HepG2 (cell line): ENCODE data around the gene NUBP1. TPM values are rescaled to one million over a fixed set of nuclear protein-coding genes. Genes with fewer than 3 reads are reported as not detected.

ENCODE experiments used
- ARID3A ChIP-seq: IDR thresholded peaks from 2 replicates; pipeline ENCODE4 v1.6.1; 2012; ENCODE audit warnings: low read depth, low read length, improper control_type of control experiment
- DNMT3B ChIP-seq: conservative IDR thresholded peaks from 2 replicates; pipeline ENCODE4 v1.6.1; 2016; ENCODE audit warnings: missing biosample characterization, control low read depth
- FOXO1 ChIP-seq: sonication (generic); formaldehyde crosslinking; IDR thresholded peaks from 2 replicates; pipeline ENCODE4 v1.4.0; 2020; ENCODE audit warnings: missing genetic modification reagents
- GTF3A ChIP-seq: sonication (generic); formaldehyde crosslinking; conservative IDR thresholded peaks from 2 replicates; pipeline ENCODE4 v1.4.0; 2020; ENCODE audit warnings: mild to moderate bottlenecking, missing genetic modification reagents
- HDAC6 ChIP-seq: fragments of 200-600 bp; sonication (generic); IDR thresholded peaks from 2 replicates; pipeline ENCODE4 v1.7.0; 2017; ENCODE audit warnings: mild to moderate bottlenecking, antibody characterized with exemption, low read length, low read depth
- KAT2B ChIP-seq: fragments of 150-350 bp; IDR thresholded peaks from 2 replicates; pipeline ENCODE4 v1.6.1; 2014; ENCODE audit warnings: low read depth, low read length, borderline replicate concordance
- MED8 ChIP-seq: sonication (generic); formaldehyde crosslinking; IDR thresholded peaks from 2 replicates; pipeline ENCODE4 v1.8.1; 2023; ENCODE audit warnings: mild to moderate bottlenecking, missing genetic modification reagents; ENCODE audit not compliant: insufficient replicate concordance
- MZF1 ChIP-seq: sonication (generic); formaldehyde crosslinking; IDR thresholded peaks from 2 replicates; pipeline ENCODE4 v1.8.1; 2023; ENCODE audit warnings: mild to moderate bottlenecking, missing genetic modification reagents, borderline replicate concordance
- NFYB ChIP-seq: sonication (generic); formaldehyde crosslinking; IDR thresholded peaks from 2 replicates; pipeline ENCODE4 v1.4.0; 2020; ENCODE audit warnings: missing genetic modification reagents
- NR2F2 ChIP-seq: IDR thresholded peaks from 2 replicates; pipeline ENCODE4 v1.6.1; 2012; ENCODE audit warnings: low read depth, inconsistent platforms, borderline replicate concordance
- SRF ChIP-seq: IDR thresholded peaks from 2 replicates; pipeline ENCODE4 v1.6.1; 2011; ENCODE audit warnings: mild to moderate bottlenecking, low read depth, low read length, moderate library complexity
- TFE3 ChIP-seq: IDR thresholded peaks from 2 replicates; pipeline ENCODE4 v1.6.1; 2016
- YEATS2 ChIP-seq: sonication (generic); formaldehyde crosslinking; IDR thresholded peaks from 2 replicates; pipeline ENCODE4 v1.4.0; 2020; ENCODE audit warnings: missing genetic modification reagents, borderline replicate concordance
- ZFP1 ChIP-seq: IDR thresholded peaks from 2 replicates; pipeline ENCODE4 v1.6.1; 2016
- ZKSCAN1 ChIP-seq: fragments of 150-350 bp; IDR thresholded peaks from 2 replicates; pipeline ENCODE4 v1.6.1; 2014; ENCODE audit warnings: low read length
- ZSCAN29 ChIP-seq: sonication (generic); formaldehyde crosslinking; conservative IDR thresholded peaks from 2 replicates; pipeline ENCODE4 v1.4.0; 2020; ENCODE audit warnings: mild to moderate bottlenecking, missing genetic modification reagents
- ZXDC ChIP-seq: sonication (generic); formaldehyde crosslinking; IDR thresholded peaks from 2 replicates; pipeline ENCODE4 v1.5.0; 2020; ENCODE audit warnings: mild to moderate bottlenecking, missing genetic modification reagents
- polyA plus RNA-seq, 8 experiments: library from polyadenylated mRNA; depleted of rRNA in 3 of 8; stranded (reverse) in 7 of 8; unstranded in 1 of 8; fragments of >200 nt; fragmentation: Illumina TruSeq in 4 of 8; extraction: Trizol in 4 of 8; gene quantifications; 2 replicates each; pipeline versions ENCODE4 v1.2.1 to v1.2.3, GENCODE V29; 2011 to 2016; ENCODE audit warnings: low read depth in 4 of 8, missing spikeins in 1 of 8, mixed read lengths in 1 of 8; ENCODE audit not compliant: insufficient read depth in 1 of 8
- total RNA-seq, 5 experiments: library from RNA; depleted of rRNA; stranded (reverse); fragments of >200 nt; fragmentation: Illumina TruSeq; extraction: Trizol; gene quantifications; 2 replicates each; pipeline ENCODE4 v1.2.3, GENCODE V29; 2016; ENCODE audit warnings: low read depth in 1 of 5
- TF ChIP-seq, protein P1 (sequence below): sonication (generic); formaldehyde crosslinking; IDR thresholded peaks from 2 replicates; pipeline ENCODE4 v1.4.0; 2020; ENCODE audit warnings: missing genetic modification reagents, borderline replicate concordance

NUBP1 gene
- total and polyA plus RNA-seq, 2 of the 13 experiments (the other 11 are each of a cell fraction or from before 2014, with no cell fraction given): 53.5 to 70.4 TPM

DNA sequence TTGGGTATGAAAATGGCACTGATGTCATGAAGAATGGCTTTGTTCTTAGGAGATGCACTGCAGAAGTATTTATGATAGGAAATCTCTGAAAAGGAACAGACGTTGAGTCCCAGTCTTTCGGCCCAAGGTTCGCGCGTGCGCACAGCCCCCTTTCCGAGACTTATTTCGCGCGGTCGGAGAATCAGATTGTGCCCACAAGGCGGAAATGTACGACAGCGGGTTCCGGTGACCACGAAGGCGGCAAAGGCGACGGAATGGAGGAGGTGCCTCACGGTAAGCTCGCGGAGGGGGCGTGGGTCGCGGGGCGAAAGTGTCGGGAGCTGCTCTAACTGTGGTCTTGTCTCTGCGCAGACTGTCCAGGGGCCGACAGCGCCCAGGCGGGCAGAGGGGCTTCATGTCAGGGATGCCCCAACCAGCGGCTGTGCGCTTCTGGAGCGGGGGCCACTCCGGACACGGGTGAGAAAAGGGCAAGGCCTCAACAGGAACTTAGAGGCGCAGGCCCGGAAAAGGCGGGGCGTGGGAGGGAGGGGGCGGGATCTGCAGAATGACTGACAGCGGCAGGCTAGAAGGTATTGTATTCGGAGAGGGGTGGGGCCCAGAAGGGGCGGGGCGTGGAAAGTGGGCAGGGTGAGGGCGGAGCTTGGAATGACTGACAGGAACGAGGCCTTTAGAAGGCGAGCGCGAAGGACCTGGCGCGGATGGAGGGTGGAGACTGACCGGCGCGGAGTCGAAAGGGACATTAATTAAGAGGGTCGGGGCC, at the start of gene NUBP1 (continued):
- peak; percentile 87; the same call in 1 of the 2 replicates for TF ChIP-seq ZXDC
- no peak for TF ChIP-seq TFE3 (CRISPR knock-in tag)
- no peak for TF ChIP-seq KAT2B
- TF ChIP-seq MED8: peak; percentile 92
- peak; percentile 30; the same call in 1 of the 2 replicates for TF ChIP-seq NFYB (CRISPR knock-in tag)
- TF ChIP-seq, protein P1, sequence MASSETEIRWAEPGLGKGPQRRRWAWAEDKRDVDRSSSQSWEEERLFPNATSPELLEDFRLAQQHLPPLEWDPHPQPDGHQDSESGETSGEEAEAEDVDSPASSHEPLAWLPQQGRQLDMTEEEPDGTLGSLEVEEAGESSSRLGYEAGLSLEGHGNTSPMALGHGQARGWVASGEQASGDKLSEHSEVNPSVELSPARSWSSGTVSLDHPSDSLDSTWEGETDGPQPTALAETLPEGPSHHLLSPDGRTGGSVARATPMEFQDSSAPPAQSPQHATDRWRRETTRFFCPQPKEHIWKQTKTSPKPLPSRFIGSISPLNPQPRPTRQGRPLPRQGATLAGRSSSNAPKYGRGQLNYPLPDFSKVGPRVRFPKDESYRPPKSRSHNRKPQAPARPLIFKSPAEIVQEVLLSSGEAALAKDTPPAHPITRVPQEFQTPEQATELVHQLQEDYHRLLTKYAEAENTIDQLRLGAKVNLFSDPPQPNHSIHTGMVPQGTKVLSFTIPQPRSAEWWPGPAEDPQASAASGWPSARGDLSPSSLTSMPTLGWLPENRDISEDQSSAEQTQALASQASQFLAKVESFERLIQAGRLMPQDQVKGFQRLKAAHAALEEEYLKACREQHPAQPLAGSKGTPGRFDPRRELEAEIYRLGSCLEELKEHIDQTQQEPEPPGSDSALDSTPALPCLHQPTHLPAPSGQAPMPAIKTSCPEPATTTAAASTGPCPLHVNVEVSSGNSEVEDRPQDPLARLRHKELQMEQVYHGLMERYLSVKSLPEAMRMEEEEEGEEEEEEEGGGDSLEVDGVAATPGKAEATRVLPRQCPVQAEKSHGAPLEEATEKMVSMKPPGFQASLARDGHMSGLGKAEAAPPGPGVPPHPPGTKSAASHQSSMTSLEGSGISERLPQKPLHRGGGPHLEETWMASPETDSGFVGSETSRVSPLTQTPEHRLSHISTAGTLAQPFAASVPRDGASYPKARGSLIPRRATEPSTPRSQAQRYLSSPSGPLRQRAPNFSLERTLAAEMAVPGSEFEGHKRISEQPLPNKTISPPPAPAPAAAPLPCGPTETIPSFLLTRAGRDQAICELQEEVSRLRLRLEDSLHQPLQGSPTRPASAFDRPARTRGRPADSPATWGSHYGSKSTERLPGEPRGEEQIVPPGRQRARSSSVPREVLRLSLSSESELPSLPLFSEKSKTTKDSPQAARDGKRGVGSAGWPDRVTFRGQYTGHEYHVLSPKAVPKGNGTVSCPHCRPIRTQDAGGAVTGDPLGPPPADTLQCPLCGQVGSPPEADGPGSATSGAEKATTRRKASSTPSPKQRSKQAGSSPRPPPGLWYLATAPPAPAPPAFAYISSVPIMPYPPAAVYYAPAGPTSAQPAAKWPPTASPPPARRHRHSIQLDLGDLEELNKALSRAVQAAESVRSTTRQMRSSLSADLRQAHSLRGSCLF: no peak; the same call in 1 of the 2 replicates
- no peak; the same call in 1 of the 2 replicates for TF ChIP-seq ZFP1 (CRISPR knock-in tag)
- TF ChIP-seq GTF3A: peak; percentile 91; the same call in 1 of the 2 replicates
- no peak for TF ChIP-seq HDAC6
- TF ChIP-seq MZF1 (CRISPR knock-in tag): no peak
- TF ChIP-seq ZSCAN29 (CRISPR knock-in tag): peak; percentile 90; the same call in 1 of the 2 replicates
- TF ChIP-seq NR2F2: peak; percentile 56; the same call in 1 of the 2 replicates
- no peak for TF ChIP-seq SRF
- peak; percentile 56; the same call in 1 of the 2 replicates for TF ChIP-seq ARID3A
- TF ChIP-seq ZKSCAN1: peak; percentile 41; the same call in 1 of the 2 replicates
- TF ChIP-seq YEATS2 (CRISPR knock-in tag): peak; percentile 92
- peak; percentile 82 for TF ChIP-seq FOXO1 (CRISPR knock-in tag)
- no peak for TF ChIP-seq DNMT3B (CRISPR knock-in tag)
